Tibial artery (tissue), 4 donors: ENCODE data around the gene MS4A15.

Source experiments
- DNase-seq, 2 donors: peaks; one replicate each; pipeline ENCODE4 v3.0.0-alpha.2; 2019
- H3K27ac ChIP-seq, 2 donors: fragments of 200-600 bp; sonication (generic) in 1 of 2; 1 replicate in 1 of 2; 2 replicates in 1 of 2; pipeline ENCODE4 v1.5.1; 2018 to 2019; ENCODE audit warnings: mild to moderate bottlenecking in 1 of 2
- H3K27me3 ChIP-seq, 2 donors: fragments of 200-600 bp; sonication (generic) in 1 of 2; one replicate each; pipeline versions ENCODE4 v1.5.1 to v1.6.0; 2016 to 2019
- H3K36me3 ChIP-seq, 3 donors: fragments of 200-600 bp; sonication (generic) in 2 of 3; one replicate each; pipeline ENCODE4 v1.5.1; 2016 to 2019; ENCODE audit warnings: mild to moderate bottlenecking in 2 of 3
- H3K4me1 ChIP-seq, 4 donors: fragments of 200-600 bp; sonication (generic) in 2 of 4; 1 replicate in 3 of 4; 2 replicates in 1 of 4; pipeline ENCODE4 v1.5.1; 2016 to 2019
- H3K4me3 ChIP-seq, 2 donors: fragments of 200-600 bp; sonication (generic) in 1 of 2; 1 replicate in 1 of 2; 2 replicates in 1 of 2; pipeline ENCODE4 v1.5.1; 2018 to 2019; ENCODE audit warnings: mild to moderate bottlenecking in 2 of 2
- H3K9me3 ChIP-seq, 3 donors: fragments of 200-600 bp; sonication (generic) in 1 of 3; one replicate each; pipeline ENCODE4 v1.5.1; 2016 to 2019
- CTCF ChIP-seq, 2 experiments: fragments of 200-600 bp in 1 of 2; fragments of 450-650 bp in 1 of 2; IDR thresholded peaks; one replicate each; pipeline ENCODE4 v1.5.1; 2017 to 2019; ENCODE audit warnings: antibody characterized with exemption in 2 of 2, mild to moderate bottlenecking in 1 of 2, moderate library complexity in 1 of 2
- intact Hi-C: fragments of 100-400 bp; cut with DNase I; formaldehyde crosslinking; loops from one replicate; pipeline ENCODE4 v1.15.0; 2023; ENCODE audit warnings: low total_unique reads

The MS4A15 gene

DNA sequence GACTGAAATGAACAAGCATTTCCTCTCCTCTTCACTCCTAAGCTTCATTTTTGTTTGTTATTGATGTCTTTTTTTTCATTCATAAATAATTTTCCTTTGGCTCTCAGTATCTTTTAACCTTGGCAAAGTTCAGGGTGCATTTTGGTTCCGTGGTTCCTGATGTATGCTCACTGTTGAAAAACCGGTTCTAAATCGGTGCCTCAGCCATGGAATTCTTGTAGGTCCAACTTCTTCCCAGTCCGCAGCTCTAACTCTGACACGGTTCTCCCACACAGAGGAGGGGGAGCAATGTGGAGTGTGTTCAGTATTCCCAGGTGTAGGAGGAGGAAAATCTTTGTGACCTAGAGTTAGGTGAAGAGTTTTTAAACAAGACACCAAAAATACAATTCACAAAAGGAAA is 12.6 kb upstream of the MS4A15 start:
- H3K9me3 ChIP-seq, result peaks cover 0 to 12% (median 0%) of the 10 kb centered on the region in 3 donors
- TF ChIP-seq CTCF (IDR thresholded peaks at IDR 0.05), result no peak
- intact Hi-C loops, result no loop called here
- H3K27me3 ChIP-seq, result peaks cover 0 to 4% of the 10 kb centered on the region in 2 donors
- no peaks in the 10 kb centered on the region for H3K4me1 ChIP-seq
- no peaks in the 10 kb centered on the region for H3K36me3 ChIP-seq
- H3K4me3 ChIP-seq, result no peak overlapping the region
- no peak overlapping the region for H3K27ac ChIP-seq
- DNase-seq, result no peak

DNA sequence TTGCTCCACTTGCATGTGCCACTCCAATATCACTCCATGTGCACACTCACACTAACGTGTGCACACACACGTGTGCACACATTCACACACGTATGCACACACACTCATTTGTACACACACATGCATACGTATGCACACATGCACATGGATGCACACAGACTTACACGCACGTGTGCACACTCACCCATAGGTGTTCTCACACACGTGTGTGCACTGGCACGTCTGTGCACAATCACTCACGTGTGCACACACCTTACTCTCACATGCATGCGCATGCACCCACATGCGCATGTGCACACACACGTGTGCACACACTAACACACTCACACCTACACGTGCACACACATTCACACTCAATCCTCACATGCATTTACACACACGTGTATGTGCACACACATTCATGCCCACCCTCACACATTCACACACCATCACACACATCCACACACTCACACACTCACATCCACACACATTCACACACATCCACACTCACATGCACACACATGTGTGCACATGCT is 9.3 kb upstream of the MS4A15 start:
- H3K36me3 ChIP-seq, result no peaks in the 10 kb centered on the region
- peak in 1 of 2 donors; percentile 17 for DNase-seq
- H3K4me1 ChIP-seq, result no peaks in the 10 kb centered on the region
- no peak overlapping the region for H3K27ac ChIP-seq
- H3K27me3 ChIP-seq, result peaks cover 0 to 11% of the 10 kb centered on the region in 2 donors
- intact Hi-C loops, result no loop called here
- TF ChIP-seq CTCF (IDR thresholded peaks at IDR 0.05), result no peak
- H3K4me3 ChIP-seq, result no peak overlapping the region
- peaks cover 0 to 6% (median 0%) of the 10 kb centered on the region in 3 donors for H3K9me3 ChIP-seq

DNA sequence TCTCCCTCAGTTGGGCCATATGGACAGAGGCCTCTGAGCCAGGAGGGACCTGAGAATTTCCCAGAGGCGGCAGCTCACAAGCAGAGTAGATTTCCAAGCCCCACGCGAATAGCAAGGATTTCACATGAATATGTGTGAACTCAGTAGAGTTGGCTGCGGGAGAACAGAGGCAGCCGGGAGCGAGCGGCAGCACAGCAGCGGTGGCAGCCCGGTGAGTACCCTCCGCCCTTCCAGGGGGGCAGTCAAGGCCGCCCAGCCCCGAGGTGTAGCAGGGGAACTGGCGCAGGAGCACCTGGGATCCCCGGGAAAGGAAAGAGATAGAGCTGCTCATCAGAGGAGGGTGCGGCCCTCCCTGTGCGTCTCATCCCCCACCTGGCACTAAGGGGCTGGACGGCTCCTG is 8.4 kb upstream of the MS4A15 start:
- Histone ChIP-seq H3K4me3 (no peak overlapping the region), H3K36me3 (no peaks in the 10 kb centered on the region), H3K27me3 (peaks cover 0 to 13% of the 10 kb centered on the region in 2 donors), H3K27ac (no peak overlapping the region), H3K9me3 (no peaks in the 10 kb centered on the region), H3K4me1 (no peaks in the 10 kb centered on the region)
- intact Hi-C loops, result no loop called here
- DNase-seq, result peak in 1 of 2 donors; percentile 49
- TF ChIP-seq CTCF (IDR thresholded peaks at IDR 0.05), result no peak

- Histone ChIP-seq H3K36me3 (no peaks in the 10 kb centered on the region), H3K4me3 (no peak overlapping the region), H3K27ac (no peak overlapping the region), H3K4me1 (no peaks in the 10 kb centered on the region), H3K9me3 (no peaks in the 10 kb centered on the region), H3K27me3 (peaks cover 0 to 13% of the 10 kb centered on the region in 2 donors)
- peak in 1 of 2 donors; percentile 34 for DNase-seq
- intact Hi-C loops, result no loop called here
- TF ChIP-seq CTCF (IDR thresholded peaks at IDR 0.05), result no peak
These were observed 7.8 kb upstream of the MS4A15 start for GRCh38 chr11:60748821-60749220.

DNA sequence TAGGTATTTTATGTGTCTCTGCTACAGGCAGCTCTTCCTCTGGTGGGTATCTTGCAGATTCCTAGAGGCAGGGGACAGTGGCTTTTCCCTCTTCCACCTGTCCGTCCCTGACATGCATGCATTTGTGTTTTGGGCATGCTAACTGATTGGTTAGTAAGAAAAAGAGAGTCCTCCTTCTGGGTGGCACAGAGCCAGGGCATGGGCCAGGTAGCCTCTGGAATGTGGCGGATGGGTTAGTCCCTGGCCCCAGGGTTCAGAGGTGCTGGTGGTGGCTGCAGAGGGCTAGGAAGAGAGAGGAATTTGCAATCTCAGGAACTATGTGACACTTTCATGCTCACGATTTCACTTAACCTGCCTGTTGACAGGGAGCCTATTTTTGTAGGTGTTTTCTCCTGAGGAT is 5.8 kb upstream of the MS4A15 start:
- Histone ChIP-seq H3K27me3 (peaks cover 0 to 13% of the 10 kb centered on the region in 2 donors), H3K27ac (no peak overlapping the region), H3K36me3 (no peaks in the 10 kb centered on the region), H3K9me3 (no peaks in the 10 kb centered on the region), H3K4me3 (no peak overlapping the region), H3K4me1 (no peaks in the 10 kb centered on the region)
- no peak for TF ChIP-seq CTCF (IDR thresholded peaks at IDR 0.05)
- DNase-seq, result peak in 1 of 2 donors; percentile 57
- intact Hi-C loops, result no loop called here

DNA sequence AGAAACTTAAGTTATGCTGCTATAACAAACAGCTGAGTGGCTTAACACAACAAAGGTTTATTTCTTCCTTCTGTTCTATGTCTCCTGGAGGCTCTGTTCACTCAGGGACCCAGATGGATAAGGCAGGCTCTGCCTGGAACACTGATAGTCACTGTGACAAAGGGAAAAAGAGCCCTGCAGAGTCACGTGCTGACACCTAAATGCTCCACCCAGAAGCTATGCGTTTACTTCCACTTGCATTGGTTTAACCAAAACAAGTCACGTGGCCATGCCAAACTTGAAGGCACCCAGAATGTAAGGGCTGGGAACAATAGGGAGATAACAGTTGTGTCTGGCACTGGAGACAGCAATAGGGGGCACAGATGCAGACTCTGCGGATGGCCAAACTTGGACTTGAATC is 3.4 kb upstream of the MS4A15 start:
- no peaks in the 10 kb centered on the region for H3K36me3 ChIP-seq
- no peak overlapping the region for H3K4me3 ChIP-seq
- no peak for TF ChIP-seq CTCF (IDR thresholded peaks at IDR 0.05)
- intact Hi-C loops, result no loop called here
- H3K27ac ChIP-seq, result no peak overlapping the region
- H3K9me3 ChIP-seq, result peaks cover 0 to 4% (median 0%) of the 10 kb centered on the region in 3 donors
- peaks cover 0 to 13% of the 10 kb centered on the region in 2 donors for H3K27me3 ChIP-seq
- H3K4me1 ChIP-seq, result no peaks in the 10 kb centered on the region
- DNase-seq, result peak; percentile 5 to 8
